Omental fat pad (tissue), 4 donors: ENCODE results near the gene TFAP2B. TPM values are rescaled to one million over a fixed set of nuclear protein-coding genes. Genes with fewer than 3 reads are reported as not detected.

Experiments used
- ATAC-seq: fragments of 150-250 bp; one replicate; pipeline ENCODE4 v1.9.1; 2016; ENCODE audit warnings: mild to moderate bottlenecking, moderate library complexity; ENCODE audit not compliant: low FRiP score
- DNase-seq: peaks from one replicate; pipeline ENCODE4 v3.0.0-alpha.2; 2019; ENCODE audit warnings: low spot score
- total RNA-seq, 4 donors: library from RNA; depleted of rRNA; stranded (reverse); fragments of >200 nt; gene quantifications; one replicate each; pipeline ENCODE4 v1.1.0, GENCODE V29; 2016
- TF ChIP-seq, protein P1 (sequence below), 3 donors: fragments of 450-650 bp; IDR thresholded peaks; one replicate each; pipeline ENCODE4 v1.5.1; 2016 to 2017; ENCODE audit warnings: antibody characterized with exemption in 3 of 3, mild to moderate bottlenecking in 3 of 3, moderate library complexity in 2 of 3

TFAP2B gene
- total RNA-seq, 4 donors from 2014 or later: not detected

GRCh38 chr6:50847890-50848594 lies 29.4 kb downstream of the TFAP2B start:
- DNase-seq (no peak), ATAC-seq (no peak)
- TF ChIP-seq, protein P1, sequence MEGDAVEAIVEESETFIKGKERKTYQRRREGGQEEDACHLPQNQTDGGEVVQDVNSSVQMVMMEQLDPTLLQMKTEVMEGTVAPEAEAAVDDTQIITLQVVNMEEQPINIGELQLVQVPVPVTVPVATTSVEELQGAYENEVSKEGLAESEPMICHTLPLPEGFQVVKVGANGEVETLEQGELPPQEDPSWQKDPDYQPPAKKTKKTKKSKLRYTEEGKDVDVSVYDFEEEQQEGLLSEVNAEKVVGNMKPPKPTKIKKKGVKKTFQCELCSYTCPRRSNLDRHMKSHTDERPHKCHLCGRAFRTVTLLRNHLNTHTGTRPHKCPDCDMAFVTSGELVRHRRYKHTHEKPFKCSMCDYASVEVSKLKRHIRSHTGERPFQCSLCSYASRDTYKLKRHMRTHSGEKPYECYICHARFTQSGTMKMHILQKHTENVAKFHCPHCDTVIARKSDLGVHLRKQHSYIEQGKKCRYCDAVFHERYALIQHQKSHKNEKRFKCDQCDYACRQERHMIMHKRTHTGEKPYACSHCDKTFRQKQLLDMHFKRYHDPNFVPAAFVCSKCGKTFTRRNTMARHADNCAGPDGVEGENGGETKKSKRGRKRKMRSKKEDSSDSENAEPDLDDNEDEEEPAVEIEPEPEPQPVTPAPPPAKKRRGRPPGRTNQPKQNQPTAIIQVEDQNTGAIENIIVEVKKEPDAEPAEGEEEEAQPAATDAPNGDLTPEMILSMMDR (IDR thresholded peaks at IDR 0.05): no peak

DNA sequence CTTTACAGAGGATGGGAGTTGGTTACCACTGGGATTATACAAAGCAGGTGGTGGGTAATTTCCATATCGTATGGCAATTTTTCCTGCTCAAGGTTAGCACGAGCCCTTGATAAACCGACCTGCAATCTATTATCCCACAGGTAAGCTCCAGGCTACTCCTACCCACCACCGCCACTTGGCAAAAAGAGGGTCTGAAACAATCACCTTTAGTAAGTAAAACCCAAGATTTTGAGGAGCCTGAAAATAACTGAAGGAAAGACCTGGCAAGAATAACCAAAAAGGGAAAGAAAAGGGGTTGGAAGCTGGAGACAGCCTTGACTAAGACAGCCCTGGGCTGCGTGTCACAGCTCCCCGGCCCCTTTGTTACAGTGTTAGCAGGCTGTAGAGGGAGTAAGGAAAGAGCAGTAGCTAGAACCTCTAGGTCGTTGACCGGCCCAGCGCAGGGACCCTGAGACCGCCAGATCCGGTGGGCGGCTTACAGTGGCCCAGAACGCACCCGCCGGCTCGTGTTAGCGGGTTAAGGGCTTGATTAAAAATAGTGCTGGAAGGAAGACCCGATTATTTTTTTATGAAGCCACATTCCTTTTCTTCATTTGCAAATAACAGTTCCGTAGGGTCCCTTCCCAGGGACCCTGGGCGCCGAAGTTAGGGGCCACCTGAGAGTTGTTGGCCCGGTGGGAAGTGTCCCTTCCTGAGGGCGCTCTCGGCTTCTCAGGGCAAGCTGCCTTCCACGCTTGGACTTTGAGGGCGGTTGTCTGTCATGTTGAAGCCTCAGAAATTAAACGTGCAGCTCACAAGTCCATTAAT lies 30.5 kb downstream of the TFAP2B start:
- no peak for ATAC-seq
- TF ChIP-seq, protein P1 (IDR thresholded peaks at IDR 0.05): no peak
- DNase-seq: no peak

- TF ChIP-seq, protein P1 (IDR thresholded peaks at IDR 0.05): no peak
- no peak for ATAC-seq
- DNase-seq: no peak
These were observed 31.1 kb downstream of the TFAP2B start for GRCh38 chr6:50849796-50850180.

- no peak for ATAC-seq
- no peak for DNase-seq
- TF ChIP-seq, protein P1 (IDR thresholded peaks at IDR 0.05): no peak
These were observed 31.8 kb downstream of the TFAP2B start for GRCh38 chr6:50850223-50851048.

- ATAC-seq (no peak), DNase-seq (no peak)
- TF ChIP-seq, protein P1 (IDR thresholded peaks at IDR 0.05): no peak
These were observed 32.6 kb downstream of the TFAP2B start for GRCh38 chr6:50851049-50851845.

GRCh38 chr6:50853939-50854338 lies 35.3 kb downstream of the TFAP2B start:
- TF ChIP-seq, protein P1 (IDR thresholded peaks at IDR 0.05): no peak
- DNase-seq (no peak), ATAC-seq (no peak)
